Body of pancreas (tissue), 4 donors: ENCODE results near the gene SRD5A1. TPM values are rescaled to one million over a fixed set of nuclear protein-coding genes. Genes with fewer than 3 reads are reported as not detected.

Experiments used
- ATAC-seq: fragments of 150-250 bp; one replicate; pipeline ENCODE4 v1.9.1; 2016
- DNase-seq, 4 donors: peaks; one replicate each; pipeline ENCODE4 v3.0.0-alpha.2; 2019
- H3K27ac ChIP-seq, 4 donors: fragments of 200-600 bp; sonication (generic); 1 replicate in 3 of 4; 2 replicates in 1 of 4; pipeline versions ENCODE4 v1.5.1 to v1.6.1; 2016 to 2019; ENCODE audit warnings: mild to moderate bottlenecking in 1 of 4, mixed read lengths in 1 of 4, moderate library complexity in 1 of 4
- H3K27me3 ChIP-seq, 2 donors: fragments of 200-600 bp; sonication (generic); one replicate each; pipeline ENCODE4 v1.6.0; 2016; ENCODE audit warnings: mild to moderate bottlenecking in 1 of 2
- H3K36me3 ChIP-seq, 2 donors: fragments of 200-600 bp; sonication (generic); replicated peaks in 1 of 2; 2 replicates each; pipeline ENCODE4 v1.5.1; 2016; ENCODE audit warnings: low read depth in 2 of 2; ENCODE audit not compliant: insufficient read depth in 1 of 2
- H3K4me1 ChIP-seq: fragments of 200-600 bp; sonication (generic); one replicate; pipeline ENCODE4 v1.6.0; 2016
- H3K4me3 ChIP-seq, 2 donors: fragments of 200-600 bp; sonication (generic); 1 replicate in 1 of 2; 2 replicates in 1 of 2; pipeline ENCODE4 v1.5.1; 2016 to 2019
- H3K9me3 ChIP-seq, 3 donors: fragments of 200-600 bp; sonication (generic); 1 replicate in 2 of 3; 2 replicates in 1 of 3; pipeline ENCODE4 v1.5.1; 2016
- POLR2A ChIP-seq, 3 donors: fragments of 450-650 bp; IDR thresholded peaks; one replicate each; pipeline ENCODE4 v1.6.1; 2016; ENCODE audit warnings: antibody characterized with exemption in 3 of 3, mild to moderate bottlenecking in 2 of 3
- WGBS, 2 donors: methylation state at CpG; one replicate each; pipeline ENCODE4 v1.1.5; 2017; 5-methylcytosine and 5-hydroxymethylcytosine counted together
- intact Hi-C: fragments of 100-400 bp; cut with DNase I; formaldehyde crosslinking; loops from one replicate; pipeline ENCODE4 v1.15.1; 2023
- total RNA-seq, 2 donors: library from RNA; depleted of rRNA; stranded (reverse); fragments of >200 nt; gene quantifications; one replicate each; pipeline ENCODE4 v1.1.0, GENCODE V29; 2016
- TF ChIP-seq, protein P1 (sequence below), 7 experiments: fragments of 450-650 bp in 4 of 7; fragments of 200-600 bp in 3 of 7; sonication (generic) in 3 of 7; IDR thresholded peaks; one replicate each; pipeline ENCODE4 v1.5.1; 2016 to 2019; ENCODE audit warnings: antibody characterized with exemption in 7 of 7

Gene SRD5A1
- total RNA-seq, 2 donors from 2014 or later: 1.6 to 4.2 TPM

DNA sequence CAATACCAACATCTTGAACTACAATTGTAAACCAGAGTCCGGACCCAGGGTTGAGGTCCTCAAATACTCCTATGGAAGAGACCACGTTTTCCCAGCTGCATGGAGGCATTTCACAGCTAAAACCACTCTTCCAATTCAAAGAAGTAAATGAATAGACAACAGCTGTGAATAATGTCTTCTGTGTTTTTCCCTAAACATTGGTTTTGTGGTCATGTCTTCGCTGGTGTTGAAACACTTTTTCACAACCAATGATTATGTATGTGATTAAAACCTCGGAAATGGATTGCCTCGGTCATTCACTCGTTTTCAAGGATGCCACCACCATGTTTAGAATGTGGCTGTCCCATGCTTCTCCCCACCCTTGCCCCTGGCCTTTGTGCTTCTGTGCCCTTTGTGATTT, 70.6 kb downstream of the SRD5A1 start:
- no peak for ATAC-seq
- Histone ChIP-seq H3K27me3 (no peaks in the 10 kb centered on the region), H3K4me1 (peaks cover 12% of the 10 kb centered on the region), H3K4me3 (no peak overlapping the region), H3K27ac (peak overlapping the region; percentile 56 to 79 (median 66)), H3K9me3 (no peaks in the 10 kb centered on the region), H3K36me3 (no peaks in the 10 kb centered on the region)
- DNase-seq: no peak
- TF ChIP-seq POLR2A (IDR thresholded peaks at IDR 0.05): no peak
- TF ChIP-seq, protein P1, sequence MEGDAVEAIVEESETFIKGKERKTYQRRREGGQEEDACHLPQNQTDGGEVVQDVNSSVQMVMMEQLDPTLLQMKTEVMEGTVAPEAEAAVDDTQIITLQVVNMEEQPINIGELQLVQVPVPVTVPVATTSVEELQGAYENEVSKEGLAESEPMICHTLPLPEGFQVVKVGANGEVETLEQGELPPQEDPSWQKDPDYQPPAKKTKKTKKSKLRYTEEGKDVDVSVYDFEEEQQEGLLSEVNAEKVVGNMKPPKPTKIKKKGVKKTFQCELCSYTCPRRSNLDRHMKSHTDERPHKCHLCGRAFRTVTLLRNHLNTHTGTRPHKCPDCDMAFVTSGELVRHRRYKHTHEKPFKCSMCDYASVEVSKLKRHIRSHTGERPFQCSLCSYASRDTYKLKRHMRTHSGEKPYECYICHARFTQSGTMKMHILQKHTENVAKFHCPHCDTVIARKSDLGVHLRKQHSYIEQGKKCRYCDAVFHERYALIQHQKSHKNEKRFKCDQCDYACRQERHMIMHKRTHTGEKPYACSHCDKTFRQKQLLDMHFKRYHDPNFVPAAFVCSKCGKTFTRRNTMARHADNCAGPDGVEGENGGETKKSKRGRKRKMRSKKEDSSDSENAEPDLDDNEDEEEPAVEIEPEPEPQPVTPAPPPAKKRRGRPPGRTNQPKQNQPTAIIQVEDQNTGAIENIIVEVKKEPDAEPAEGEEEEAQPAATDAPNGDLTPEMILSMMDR (IDR thresholded peaks at IDR 0.05): no peak
- intact Hi-C loops: loop anchor here (5.0 kb wide), 1 partner anchor 67 kb away; no protein-coding TSS in a partner anchor
- WGBS, 2 donors: 67 to 70% methylated on average over 6 of the region's 6 CpGs

DNA sequence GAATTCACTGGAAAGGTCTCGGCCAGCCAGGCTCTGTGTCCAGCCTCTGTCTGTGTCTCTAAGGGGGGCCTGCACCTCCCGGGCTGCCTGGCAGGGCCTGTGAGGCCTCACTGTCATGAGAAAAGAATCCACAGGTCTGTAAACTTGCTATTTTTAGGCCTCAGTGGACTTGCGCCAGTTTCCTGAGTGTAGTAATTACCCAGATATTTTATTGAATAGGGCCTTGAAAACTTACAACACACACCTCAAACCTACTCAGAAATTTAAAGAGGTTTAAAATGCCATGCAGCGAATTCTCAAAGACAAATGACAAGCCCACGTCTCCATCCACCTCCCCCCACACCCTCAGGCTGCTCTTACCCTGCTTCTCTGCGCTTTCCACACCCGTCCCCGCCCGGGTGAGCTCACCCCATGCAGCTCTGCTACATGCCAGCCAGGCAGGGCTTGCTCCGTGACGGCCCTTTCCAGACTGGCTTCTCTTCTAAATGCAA, 71.2 kb downstream of the SRD5A1 start:
- Histone ChIP-seq H3K4me3 (no peak overlapping the region), H3K27ac (peak overlapping the region; percentile 56 to 79 (median 66)), H3K36me3 (no peaks in the 10 kb centered on the region), H3K9me3 (no peaks in the 10 kb centered on the region), H3K4me1 (peaks cover 12% of the 10 kb centered on the region), H3K27me3 (no peaks in the 10 kb centered on the region)
- intact Hi-C loops: loop anchor here (5.0 kb wide), 1 partner anchor 67 kb away; no protein-coding TSS in a partner anchor
- WGBS, 2 donors: 36 to 45% methylated on average over 11 of the region's 11 CpGs
- TF ChIP-seq, protein P1 (IDR thresholded peaks at IDR 0.05): no peak
- no peak for TF ChIP-seq POLR2A (IDR thresholded peaks at IDR 0.05)
- peak; percentile 85 for ATAC-seq
- DNase-seq: peak; percentile 40 to 58 (median 55)

DNA sequence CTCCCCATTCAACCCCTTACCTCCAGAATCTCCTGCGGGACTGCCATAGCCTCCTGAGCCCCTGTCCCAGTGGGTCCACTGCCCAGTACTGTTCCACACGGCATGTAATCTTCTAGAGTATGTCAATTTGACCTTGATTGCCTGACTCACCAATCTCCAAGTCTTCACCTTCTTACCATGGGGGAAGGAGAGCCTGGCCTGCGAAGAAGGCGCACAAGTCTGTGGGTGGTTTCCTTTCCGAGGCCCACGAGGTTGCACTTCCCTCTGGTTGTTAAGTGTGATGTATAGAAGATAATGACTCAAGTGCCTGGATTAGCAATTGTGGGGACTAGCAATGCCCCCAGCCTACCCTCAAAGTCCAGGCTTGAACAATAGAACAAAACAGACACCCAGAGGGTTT, 71.8 kb downstream of the SRD5A1 start:
- Histone ChIP-seq H3K4me3 (no peak overlapping the region), H3K27ac (peak overlapping the region; percentile 56 to 79 (median 66)), H3K4me1 (peaks cover 12% of the 10 kb centered on the region), H3K36me3 (no peaks in the 10 kb centered on the region), H3K27me3 (no peaks in the 10 kb centered on the region), H3K9me3 (no peaks in the 10 kb centered on the region)
- ATAC-seq (no peak), DNase-seq (no peak)
- intact Hi-C loops: no loop called here
- TF ChIP-seq POLR2A (IDR thresholded peaks at IDR 0.05): no peak
- TF ChIP-seq, protein P1 (IDR thresholded peaks at IDR 0.05): no peak
- WGBS, 2 donors: 62 to 71% methylated on average over 6 of the region's 6 CpGs

DNA sequence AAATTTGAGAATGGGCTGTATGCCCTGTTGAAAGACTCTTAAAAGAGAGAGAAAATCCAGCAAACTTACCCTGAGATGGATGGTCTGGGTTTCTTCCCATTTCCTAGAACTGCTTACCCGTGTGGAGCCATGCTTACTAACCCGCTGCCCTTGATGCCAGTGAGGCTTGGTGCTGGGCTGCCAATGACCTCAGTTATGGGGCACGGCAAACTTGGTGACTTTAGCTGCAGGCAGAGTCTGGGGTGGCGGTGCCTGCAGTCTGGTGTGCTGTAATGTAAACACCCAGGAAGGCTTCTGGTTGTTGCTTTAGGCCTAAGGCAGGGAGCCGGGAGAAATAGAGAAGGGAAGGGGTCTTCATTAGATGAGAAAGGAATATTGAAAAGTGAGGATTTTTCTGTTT, 72.7 kb downstream of the SRD5A1 start:
- Histone ChIP-seq H3K4me1 (peaks cover 12% of the 10 kb centered on the region), H3K27ac (no peak overlapping the region), H3K27me3 (no peaks in the 10 kb centered on the region), H3K9me3 (no peaks in the 10 kb centered on the region), H3K36me3 (no peaks in the 10 kb centered on the region), H3K4me3 (no peak overlapping the region)
- intact Hi-C loops: no loop called here
- 85 to 89% methylated on average over 5 of the region's 5 CpGs for WGBS, 2 donors
- DNase-seq: no peak
- no peak for ATAC-seq
- TF ChIP-seq, protein P1 (IDR thresholded peaks at IDR 0.05): no peak
- no peak for TF ChIP-seq POLR2A (IDR thresholded peaks at IDR 0.05)

DNA sequence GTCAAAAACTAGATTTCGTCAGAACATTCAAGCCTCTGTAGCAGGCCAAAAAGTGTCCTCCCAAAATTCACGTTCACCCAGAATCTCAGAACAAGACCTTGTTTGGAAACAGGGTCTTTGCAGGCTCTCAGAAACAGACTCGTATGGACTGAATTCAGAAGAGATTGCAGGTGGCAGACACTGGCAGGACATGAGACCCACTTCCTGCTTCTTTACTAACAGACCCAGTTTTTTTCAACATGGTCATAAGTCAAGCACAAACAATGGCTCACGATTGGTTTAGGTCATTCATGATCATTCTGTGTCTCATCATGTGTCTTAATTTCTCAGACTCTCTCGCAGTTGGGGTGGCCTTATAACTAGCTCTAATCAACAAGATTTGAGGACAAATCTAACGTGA, 74.6 kb downstream of the SRD5A1 start:
- WGBS, 2 donors: 58 to 59% methylated on average over 6 of the region's 6 CpGs
- Histone ChIP-seq H3K27ac (no peak overlapping the region), H3K9me3 (no peaks in the 10 kb centered on the region), H3K27me3 (no peaks in the 10 kb centered on the region), H3K4me3 (no peak overlapping the region), H3K4me1 (peaks cover 19% of the 10 kb centered on the region), H3K36me3 (no peaks in the 10 kb centered on the region)
- intact Hi-C loops: no loop called here
- no peak for TF ChIP-seq POLR2A (IDR thresholded peaks at IDR 0.05)
- TF ChIP-seq, protein P1 (IDR thresholded peaks at IDR 0.05): no peak
- no peak for DNase-seq
- ATAC-seq: no peak
